Type B pancreatic cell (in vitro differentiated cells): ENCODE data around the gene MYL2. TPM values are rescaled to one million over a fixed set of nuclear protein-coding genes. Genes with fewer than 3 reads are reported as not detected.

Experiments
- DNase-seq: peaks from one replicate; pipeline ENCODE4 v3.0.0; 2021; ENCODE audit warnings: mixed read lengths; ENCODE audit not compliant: unreplicated experiment; ENCODE audit errors: extremely low spot score
- H3K27ac Mint-ChIP-seq: 2 replicates; pipeline ENCODE4 v1.8.0; 2021; ENCODE audit warnings: mild to moderate bottlenecking, mixed read lengths
- H3K27me3 Mint-ChIP-seq: 2 replicates; pipeline ENCODE4 v1.8.0; 2021; ENCODE audit warnings: mixed read lengths
- H3K36me3 Mint-ChIP-seq: 2 replicates; pipeline ENCODE4 v1.8.0; 2021; ENCODE audit warnings: mixed read lengths
- H3K4me1 Mint-ChIP-seq: one replicate; pipeline ENCODE4 v1.8.0; 2021; ENCODE audit warnings: mixed read lengths; ENCODE audit not compliant: unreplicated experiment
- H3K4me3 Mint-ChIP-seq: 2 replicates; pipeline ENCODE4 v1.8.0; 2021; ENCODE audit warnings: mild to moderate bottlenecking, mixed read lengths
- H3K9me3 Mint-ChIP-seq: 2 replicates; pipeline ENCODE4 v1.8.0; 2021; ENCODE audit warnings: mixed read lengths
- total RNA-seq: library from RNA; stranded (reverse); gene quantifications from 2 replicates; pipeline ENCODE4 v1.2.1, GENCODE V29; 2021; ENCODE audit warnings: low replicate concordance
- TF ChIP-seq, protein P1 (sequence below): fragments of 200-600 bp; sonication (generic); conservative IDR thresholded peaks from 2 replicates; pipeline ENCODE4 v1.5.0; 2021; ENCODE audit warnings: antibody characterized with exemption, mild to moderate bottlenecking

MYL2 gene
- total RNA-seq, 1 donor from 2014 or later: not detected

GRCh38 chr12:110906083-110906482 is 14.3 kb downstream of the MYL2 start:
- no peak overlapping the region for H3K27ac Mint-ChIP-seq
- H3K36me3 Mint-ChIP-seq: no peaks in the 10 kb centered on the region
- H3K4me3 Mint-ChIP-seq: no peak overlapping the region

GRCh38 chr12:110903511-110903910 is 16.9 kb downstream of the MYL2 start:
- Mint-ChIP-seq H3K4me3 (no peak overlapping the region), H3K9me3 (no peaks in the 10 kb centered on the region), H3K4me1 (no peaks in the 10 kb centered on the region), H3K27me3 (peaks cover 10% of the 10 kb centered on the region), H3K27ac (no peak overlapping the region), H3K36me3 (no peaks in the 10 kb centered on the region)
- TF ChIP-seq, protein P1, sequence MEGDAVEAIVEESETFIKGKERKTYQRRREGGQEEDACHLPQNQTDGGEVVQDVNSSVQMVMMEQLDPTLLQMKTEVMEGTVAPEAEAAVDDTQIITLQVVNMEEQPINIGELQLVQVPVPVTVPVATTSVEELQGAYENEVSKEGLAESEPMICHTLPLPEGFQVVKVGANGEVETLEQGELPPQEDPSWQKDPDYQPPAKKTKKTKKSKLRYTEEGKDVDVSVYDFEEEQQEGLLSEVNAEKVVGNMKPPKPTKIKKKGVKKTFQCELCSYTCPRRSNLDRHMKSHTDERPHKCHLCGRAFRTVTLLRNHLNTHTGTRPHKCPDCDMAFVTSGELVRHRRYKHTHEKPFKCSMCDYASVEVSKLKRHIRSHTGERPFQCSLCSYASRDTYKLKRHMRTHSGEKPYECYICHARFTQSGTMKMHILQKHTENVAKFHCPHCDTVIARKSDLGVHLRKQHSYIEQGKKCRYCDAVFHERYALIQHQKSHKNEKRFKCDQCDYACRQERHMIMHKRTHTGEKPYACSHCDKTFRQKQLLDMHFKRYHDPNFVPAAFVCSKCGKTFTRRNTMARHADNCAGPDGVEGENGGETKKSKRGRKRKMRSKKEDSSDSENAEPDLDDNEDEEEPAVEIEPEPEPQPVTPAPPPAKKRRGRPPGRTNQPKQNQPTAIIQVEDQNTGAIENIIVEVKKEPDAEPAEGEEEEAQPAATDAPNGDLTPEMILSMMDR: no peak
- no peak for DNase-seq

More at GRCh38 chr12:110906083-110906482, 14.3 kb downstream of the MYL2 start:
- TF ChIP-seq, protein P1: no peak
- H3K27me3 Mint-ChIP-seq: peaks cover 10% of the 10 kb centered on the region
- no peak for DNase-seq
- H3K4me1 Mint-ChIP-seq: no peaks in the 10 kb centered on the region
- no peaks in the 10 kb centered on the region for H3K9me3 Mint-ChIP-seq

DNA sequence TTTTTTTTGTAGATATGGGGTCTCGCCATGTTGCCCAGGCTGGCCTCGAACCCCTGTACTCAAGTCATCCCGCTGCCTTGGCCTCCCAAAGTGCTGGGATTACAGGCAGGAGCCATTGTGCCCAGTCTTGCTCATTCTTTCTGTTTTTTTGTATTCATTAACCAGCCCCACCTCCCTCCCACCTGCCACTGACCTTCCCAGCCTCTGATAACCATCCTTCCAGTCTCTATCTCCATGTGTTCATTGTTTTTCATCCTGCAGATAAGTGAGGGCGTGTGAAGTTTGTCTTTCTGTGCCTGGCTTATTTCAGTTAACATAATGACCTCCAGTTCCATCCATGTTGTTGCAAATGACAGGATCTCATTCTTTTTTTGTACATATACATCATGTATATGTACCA is 19.0 kb downstream of the MYL2 start:
- DNase-seq: no peak
- Mint-ChIP-seq H3K4me1 (no peaks in the 10 kb centered on the region), H3K4me3 (no peak overlapping the region), H3K27ac (peak overlapping the region; percentile 7), H3K36me3 (no peaks in the 10 kb centered on the region), H3K9me3 (no peaks in the 10 kb centered on the region), H3K27me3 (peaks cover 7% of the 10 kb centered on the region)
- TF ChIP-seq, protein P1: no peak

DNA sequence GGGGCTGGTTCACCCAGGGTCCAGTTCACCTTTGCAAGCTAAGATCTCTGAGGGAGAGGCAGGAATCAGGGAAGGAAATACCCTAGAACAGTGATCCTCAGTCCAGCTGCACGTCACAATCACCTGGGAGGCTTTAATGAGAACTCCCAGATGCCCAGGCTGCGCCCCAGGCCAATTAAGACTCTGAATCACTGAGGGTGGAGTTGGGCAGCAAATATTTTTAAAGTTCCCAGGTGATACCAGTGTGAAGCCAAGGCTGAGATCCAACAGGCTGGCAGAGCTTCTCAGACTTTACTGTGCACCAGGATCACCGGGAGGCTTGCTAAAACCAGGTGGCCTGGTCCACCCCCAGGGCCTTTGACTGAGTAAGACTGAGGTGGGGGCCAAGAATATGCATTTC is 23.8 kb downstream of the MYL2 start:
- no peaks in the 10 kb centered on the region for H3K9me3 Mint-ChIP-seq
- no peak overlapping the region for H3K27ac Mint-ChIP-seq
- H3K4me3 Mint-ChIP-seq: no peak overlapping the region
- peaks cover 6% of the 10 kb centered on the region for H3K27me3 Mint-ChIP-seq
- DNase-seq: no peak
- TF ChIP-seq, protein P1: no peak
- H3K4me1 Mint-ChIP-seq: no peaks in the 10 kb centered on the region
- no peaks in the 10 kb centered on the region for H3K36me3 Mint-ChIP-seq

DNA sequence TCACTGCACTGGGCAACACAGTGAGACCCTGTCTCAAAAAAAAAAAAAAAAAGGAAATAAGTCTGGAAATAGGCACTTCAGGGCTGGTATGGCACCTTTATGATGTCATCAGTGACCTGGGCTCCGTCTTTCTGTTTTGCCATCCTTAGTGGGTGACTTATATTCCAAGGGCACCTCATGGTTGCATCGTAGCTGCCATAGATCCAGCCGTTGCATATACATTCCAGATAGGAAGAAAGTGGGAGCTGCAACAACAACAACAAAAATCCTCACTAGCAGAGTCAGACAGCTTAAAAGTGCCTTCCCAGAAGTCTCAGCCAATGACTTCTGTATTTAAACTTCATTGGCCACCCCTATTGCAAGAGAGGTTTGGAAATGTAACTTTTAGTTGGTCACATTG is 26.4 kb downstream of the MYL2 start:
- Mint-ChIP-seq H3K27me3 (peaks cover 13% of the 10 kb centered on the region), H3K27ac (no peak overlapping the region), H3K4me3 (no peak overlapping the region)

More for the DNA sequence above, 26.4 kb downstream of the MYL2 start:
- TF ChIP-seq, protein P1: no peak
- Mint-ChIP-seq H3K9me3 (no peaks in the 10 kb centered on the region), H3K36me3 (no peaks in the 10 kb centered on the region), H3K4me1 (no peaks in the 10 kb centered on the region)
- no peak for DNase-seq
